ENCODE data around the gene CCDC57.

DNA sequence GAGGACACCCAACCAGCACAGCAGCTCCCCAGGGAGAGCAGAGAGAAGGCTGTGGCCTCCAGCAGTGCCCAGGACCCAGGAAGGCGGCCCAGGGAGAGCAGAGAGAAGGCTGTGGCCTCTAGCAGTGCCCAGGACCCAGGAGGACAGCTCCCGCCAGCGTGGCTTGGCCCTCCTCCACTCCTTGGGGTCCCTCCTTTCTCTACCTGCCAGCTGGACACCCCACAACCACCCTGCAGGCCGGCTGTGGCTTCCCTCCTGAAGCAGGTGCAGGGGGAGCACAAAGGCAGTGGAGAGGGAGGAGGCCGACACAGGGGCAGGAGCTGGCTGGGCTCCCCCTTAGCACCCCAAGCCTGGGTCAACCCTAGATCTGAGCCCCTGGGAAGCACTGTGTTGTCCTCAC is 60.5 kb downstream of the CCDC57 start:
- no peak for TF ChIP-seq CTCF (IDR thresholded peaks at IDR 0.05; ENCODE audit: borderline replicate concordance, extremely low read depth, low read length, poor library complexity, severe bottlenecking)
- no peak for TF ChIP-seq EZH2 (IDR thresholded peaks at IDR 0.05; ENCODE audit: borderline replicate concordance, low read depth, low read length, severe bottlenecking)
